ENCODE results near the gene SLC45A2.
"Not testable (repeated sequence)": the region's sequence is repeated elsewhere in the genome, so short reads cannot be mapped to it uniquely, and the experiment has no call there.

The SLC45A2 gene, protein sequence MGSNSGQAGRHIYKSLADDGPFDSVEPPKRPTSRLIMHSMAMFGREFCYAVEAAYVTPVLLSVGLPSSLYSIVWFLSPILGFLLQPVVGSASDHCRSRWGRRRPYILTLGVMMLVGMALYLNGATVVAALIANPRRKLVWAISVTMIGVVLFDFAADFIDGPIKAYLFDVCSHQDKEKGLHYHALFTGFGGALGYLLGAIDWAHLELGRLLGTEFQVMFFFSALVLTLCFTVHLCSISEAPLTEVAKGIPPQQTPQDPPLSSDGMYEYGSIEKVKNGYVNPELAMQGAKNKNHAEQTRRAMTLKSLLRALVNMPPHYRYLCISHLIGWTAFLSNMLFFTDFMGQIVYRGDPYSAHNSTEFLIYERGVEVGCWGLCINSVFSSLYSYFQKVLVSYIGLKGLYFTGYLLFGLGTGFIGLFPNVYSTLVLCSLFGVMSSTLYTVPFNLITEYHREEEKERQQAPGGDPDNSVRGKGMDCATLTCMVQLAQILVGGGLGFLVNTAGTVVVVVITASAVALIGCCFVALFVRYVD

DNA sequence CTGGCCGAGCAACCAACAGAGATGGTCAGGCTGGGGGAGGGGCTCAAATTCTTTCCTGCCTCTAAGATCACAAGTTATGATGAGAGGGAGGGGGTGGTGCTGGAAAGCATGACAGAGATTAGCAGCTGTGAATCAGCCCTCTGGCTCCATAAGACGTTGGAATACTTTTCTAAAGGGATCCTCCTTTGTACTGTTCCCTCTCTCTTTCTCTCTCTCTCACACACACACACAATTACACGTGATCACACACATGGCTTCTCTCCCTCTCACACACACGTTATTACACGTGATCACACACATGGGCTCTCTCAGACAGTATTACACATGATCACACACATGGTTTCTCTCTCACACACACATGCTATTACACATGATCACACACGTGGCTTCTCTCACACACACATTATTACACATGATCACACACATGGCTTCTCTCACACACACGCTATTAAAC lies at the start of gene SLC45A2:
Gene SLC45A2 (minus strand): TSS at position 23 of the 454 bp plus-strand sequence. CDS start 110 bp downstream, outside the sequence.
- no peak for DNase-seq

GRCh38 chr5:34031966-34032365 lies 47.5 kb upstream of the SLC45A2 start:
- no peak for DNase-seq

DNA sequence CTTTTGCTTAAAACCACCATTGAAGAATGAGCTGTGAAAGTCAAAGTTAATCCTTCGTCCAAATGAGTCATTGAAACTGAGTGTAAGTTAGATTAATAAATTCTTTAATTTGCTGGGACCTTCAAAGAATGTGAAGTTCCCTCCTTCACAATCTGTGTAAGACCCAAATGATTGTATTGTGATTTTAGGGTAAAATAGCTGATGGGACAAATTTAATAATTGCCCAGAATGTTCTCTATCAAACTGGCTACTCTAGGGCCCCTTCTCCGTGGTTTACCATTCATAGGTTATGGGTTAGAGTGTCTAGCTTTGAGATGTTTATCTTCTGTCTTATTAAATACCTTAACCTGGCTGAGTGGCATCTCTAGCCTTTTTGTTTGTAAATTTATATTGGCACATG lies 46.6 kb upstream of the SLC45A2 start:
- DNase-seq: no peak

GRCh38 chr5:34030585-34030984 lies 46.1 kb upstream of the SLC45A2 start:
- not testable (repeated sequence) for DNase-seq

DNA sequence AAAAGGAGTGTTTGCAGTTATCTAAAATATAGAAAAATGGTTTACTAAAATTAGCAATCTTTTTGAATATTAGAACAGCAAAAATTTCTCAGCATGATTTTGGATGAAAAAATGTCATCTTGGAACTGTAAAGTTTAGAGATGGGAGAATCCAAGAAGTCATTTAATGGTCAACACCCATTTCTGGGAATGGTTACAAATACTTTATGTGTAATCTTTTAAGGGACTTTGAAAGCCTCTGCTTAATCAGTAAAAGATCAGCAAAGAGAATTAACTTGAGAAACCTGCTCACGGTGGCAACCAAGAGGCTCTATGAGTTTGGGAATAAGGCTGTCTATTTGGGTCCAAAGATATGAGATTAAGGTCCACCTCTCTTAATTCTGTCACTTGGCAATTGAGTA lies 45.6 kb upstream of the SLC45A2 start:
- no peak for DNase-seq

DNA sequence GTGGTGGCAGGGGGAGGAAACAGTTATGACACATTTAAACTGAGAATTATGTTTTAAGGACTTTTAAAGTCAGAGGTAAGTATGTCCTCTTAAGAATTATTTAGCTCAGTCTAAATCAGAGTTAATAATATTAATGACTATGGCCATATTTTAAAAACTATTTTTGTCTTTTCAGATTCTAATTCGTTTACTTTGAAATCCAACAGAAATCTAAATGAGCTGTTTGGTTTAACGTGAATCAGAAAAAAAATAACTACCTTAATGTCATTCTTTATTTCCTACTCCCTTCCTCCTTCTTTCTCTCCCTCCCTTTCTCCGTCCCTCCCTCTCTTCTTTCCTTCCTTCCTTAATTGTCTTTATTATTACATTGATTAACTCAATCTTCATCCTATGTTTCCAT lies 43.9 kb upstream of the SLC45A2 start:
- no peak for DNase-seq

GRCh38 chr5:34026089-34026761 lies 41.7 kb upstream of the SLC45A2 start:
- no peak for DNase-seq

- DNase-seq: no peak
Measured at GRCh38 chr5:34022121-34022705, 37.7 kb upstream of the SLC45A2 start.

DNA sequence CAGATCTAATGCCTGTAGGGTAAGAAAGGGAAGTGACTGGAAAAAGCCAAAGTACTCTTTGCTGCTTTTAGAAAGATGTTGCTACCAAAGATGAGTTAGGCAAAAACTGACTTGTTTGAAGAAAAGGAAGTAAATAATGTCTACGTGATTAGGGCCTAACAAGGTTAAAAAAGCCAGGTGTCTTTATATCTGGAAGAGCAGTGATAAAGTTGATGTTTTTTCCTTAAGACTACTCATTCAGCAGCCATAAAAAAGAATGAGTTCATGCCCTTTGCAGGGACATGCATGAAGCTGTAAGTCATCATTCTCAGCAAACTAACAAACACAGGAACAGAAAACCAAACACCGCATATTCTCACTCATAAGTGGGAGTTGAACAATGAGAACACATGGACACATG lies 36.8 kb upstream of the SLC45A2 start:
- DNase-seq: no peak

DNA sequence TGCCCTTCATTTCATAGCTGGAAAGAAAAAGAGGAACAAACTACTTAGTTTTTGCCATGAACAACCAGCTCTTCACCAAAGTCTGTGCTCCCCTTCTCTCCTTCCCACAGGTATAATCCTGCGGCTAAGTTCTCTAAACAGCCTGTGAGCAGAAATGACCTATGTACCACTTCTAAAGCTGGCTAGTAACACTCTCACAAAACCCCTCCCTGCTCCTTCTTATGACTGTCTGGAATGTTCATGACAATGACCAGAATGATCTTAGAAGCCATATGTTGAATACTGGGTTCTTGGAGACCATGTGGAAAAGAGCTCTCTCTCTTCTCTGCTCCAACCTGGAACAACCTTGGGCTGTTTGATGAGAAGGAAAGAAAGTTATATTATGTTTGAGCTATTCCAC lies 36.2 kb upstream of the SLC45A2 start:
- no peak for DNase-seq

- no peak for DNase-seq
Measured at GRCh38 chr5:34017254-34017653, 32.8 kb upstream of the SLC45A2 start.

GRCh38 chr5:34016750-34017149 lies 32.3 kb upstream of the SLC45A2 start:
- DNase-seq: no peak

DNA sequence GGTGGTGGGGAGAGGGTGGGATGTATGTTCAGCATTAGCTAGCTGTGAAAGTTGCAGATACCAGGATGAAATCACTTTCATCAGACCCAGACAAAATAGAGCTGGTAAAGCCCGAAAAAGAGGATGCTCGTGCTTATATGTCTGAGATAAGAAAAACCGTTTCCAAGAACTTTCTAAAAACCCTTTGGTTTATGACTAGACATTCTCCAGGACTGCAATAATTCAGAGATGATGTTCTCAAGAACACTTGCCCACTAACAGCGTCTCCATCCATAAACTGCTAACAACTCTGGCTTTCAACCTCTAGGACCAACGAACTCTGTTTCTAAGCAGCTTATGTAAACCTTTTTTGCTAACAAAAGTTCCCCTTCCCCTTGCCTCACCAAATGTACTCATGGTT lies 31.7 kb upstream of the SLC45A2 start:
- no peak for DNase-seq

DNA sequence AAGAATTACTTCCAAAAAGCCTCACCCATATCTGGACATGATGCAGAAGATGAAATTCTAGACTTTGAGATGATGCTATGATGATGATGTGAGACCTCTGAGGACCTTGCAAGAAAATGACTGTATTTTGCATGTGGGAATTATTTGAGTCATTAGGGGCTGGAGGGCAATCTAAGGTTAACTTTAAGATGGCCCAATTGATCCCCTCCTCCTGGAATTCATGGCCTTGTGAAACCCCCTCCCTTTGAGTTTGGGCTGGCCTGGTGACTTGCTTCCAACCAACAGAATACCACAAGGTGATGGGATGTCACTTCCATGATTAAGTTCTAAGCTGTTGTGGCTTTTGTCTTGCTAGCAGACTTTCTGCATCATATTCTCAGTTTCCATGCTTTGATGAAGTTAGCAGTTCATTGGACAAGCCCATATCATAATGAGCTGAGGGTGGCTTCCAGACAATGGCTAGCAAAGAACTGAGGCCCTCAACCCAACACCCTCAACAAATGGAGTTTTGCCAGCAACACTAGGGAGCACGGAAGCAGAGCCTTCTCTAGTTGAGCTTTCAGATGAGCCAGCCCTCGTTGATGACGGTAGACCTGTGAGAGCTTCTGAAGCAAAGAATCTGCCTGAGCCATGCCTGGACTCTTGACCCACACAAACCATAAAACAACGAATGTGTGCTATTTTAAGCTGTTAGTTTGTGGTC lies 30.8 kb upstream of the SLC45A2 start:
- DNase-seq: no peak

DNA sequence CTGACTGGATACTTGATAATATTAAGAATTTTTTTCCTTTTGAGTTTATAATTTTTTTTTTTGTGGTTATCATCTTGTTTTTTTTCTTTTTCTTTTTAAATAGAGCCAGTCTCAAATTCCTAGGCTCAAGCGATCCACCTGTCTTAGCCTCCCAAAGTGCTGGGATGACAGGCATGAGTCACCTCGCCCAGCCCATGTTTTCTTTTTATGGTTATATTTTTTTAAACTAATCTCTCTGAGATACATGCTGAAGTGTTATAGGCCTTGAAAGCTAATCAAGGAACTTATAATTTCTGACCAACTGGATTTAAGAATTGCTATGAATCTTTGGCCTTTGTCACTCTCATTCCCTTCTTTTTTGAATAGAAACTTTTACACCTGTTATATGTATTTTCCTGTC lies 30.1 kb upstream of the SLC45A2 start:
- no peak for DNase-seq

DNA sequence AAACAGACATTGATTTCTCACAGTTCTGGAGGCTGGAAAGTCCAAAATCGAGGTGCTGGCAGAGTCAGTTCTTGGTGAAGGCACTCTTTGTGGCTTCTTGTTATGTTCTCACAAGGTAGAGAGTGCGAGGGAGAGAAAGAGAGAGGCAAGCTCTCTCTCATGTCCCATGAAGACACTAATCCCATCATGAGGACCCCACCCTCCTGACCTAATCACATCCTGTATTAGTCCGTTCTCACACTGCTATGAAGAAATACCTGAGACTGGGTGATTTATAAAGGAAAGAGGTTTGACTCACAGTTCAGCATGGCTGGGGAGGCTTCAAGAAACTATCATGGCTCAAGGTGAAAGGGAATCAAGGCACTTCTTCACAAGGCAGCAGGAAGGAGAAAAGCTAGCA lies 29.1 kb upstream of the SLC45A2 start:
- DNase-seq: no peak

GRCh38 chr5:34012791-34013190 lies 28.3 kb upstream of the SLC45A2 start:
- no peak for DNase-seq

- DNase-seq: no peak
Measured at GRCh38 chr5:34011536-34011935, 27.0 kb upstream of the SLC45A2 start.

DNA sequence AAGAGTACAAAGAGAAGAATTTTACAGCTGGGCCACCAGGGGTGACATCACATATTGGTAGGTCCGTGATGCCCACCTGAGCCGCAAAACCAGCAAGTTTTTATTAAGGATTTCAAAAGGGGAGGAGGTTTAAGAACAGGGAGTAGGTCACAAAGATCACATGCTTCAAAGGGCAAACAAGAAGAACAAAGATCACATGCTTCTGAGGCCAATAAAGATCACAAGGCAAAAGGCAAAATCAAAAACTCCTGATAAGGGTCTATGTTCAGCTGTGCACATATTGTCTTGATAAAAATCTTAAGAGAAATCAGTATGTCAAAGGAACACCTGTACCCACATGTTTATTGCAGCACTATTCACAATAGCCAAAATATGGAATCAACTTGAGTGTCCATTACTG lies 25.7 kb upstream of the SLC45A2 start:
- DNase-seq: not testable (repeated sequence)

DNA sequence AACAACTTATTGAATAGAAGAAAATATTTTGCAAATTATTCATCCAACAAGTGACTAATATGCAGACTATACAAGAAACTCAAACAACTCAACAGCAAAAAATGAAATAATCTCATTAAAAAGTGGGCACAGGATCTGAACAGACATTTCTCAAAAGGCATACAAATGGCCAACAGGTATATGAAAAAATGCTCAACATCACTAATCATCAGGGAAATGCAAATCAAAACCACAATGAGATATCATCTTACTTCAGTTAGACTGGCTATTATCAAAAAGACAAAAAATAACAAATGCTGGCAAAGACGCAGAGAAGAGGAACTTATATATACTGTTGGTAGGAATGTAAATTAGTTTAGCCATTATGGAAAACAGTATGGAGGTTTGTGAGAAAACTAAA lies 25.1 kb upstream of the SLC45A2 start:
- DNase-seq: no peak

GRCh38 chr5:34008802-34009201 lies 24.3 kb upstream of the SLC45A2 start:
- no peak for DNase-seq

GRCh38 chr5:34007621-34008600 lies 23.4 kb upstream of the SLC45A2 start, which contains the start of gene AMACR:
Gene AMACR (minus strand): TSS chr5:34008050. CDS start chr5:34008019, 31 bp downstream.
- DNase-seq: peak; percentile 82
